K562 (cell line): Measurements from ENCODE around the gene TMC1. TPM values are rescaled to one million over a fixed set of nuclear protein-coding genes. Genes with fewer than 3 reads are reported as not detected.

Experiments used
- EP300 ChIP-seq: IDR thresholded peaks from 2 replicates; pipeline ENCODE4 v1.6.1; 2012; ENCODE audit warnings: low read length, improper control_type of control experiment
- MTA2 ChIP-seq: fragments of 450-650 bp; IDR thresholded peaks from 2 replicates; pipeline ENCODE4 v1.6.1; 2016; ENCODE audit warnings: low read depth
- NR2C2 ChIP-seq, 2 experiments: fragments of 200-800 bp in 1 of 2; sonication (Bioruptor generic) in 1 of 2; sonication (generic) in 1 of 2; formaldehyde crosslinking in 1 of 2; IDR thresholded peaks; 2 replicates each; pipeline versions ENCODE4 v1.6.1 to v1.8.0; 2016 to 2022; ENCODE audit warnings: mild to moderate bottlenecking in 1 of 2, missing compliant biosample characterization in 1 of 2, missing genetic modification characterization in 1 of 2, missing genetic modification reagents in 1 of 2
- SLC30A9 ChIP-seq: fragments of 250-450 bp; sonication (Bioruptor Pico); IDR thresholded peaks from 2 replicates; pipeline ENCODE4 v1.8.0; 2022; ENCODE audit warnings: mild to moderate bottlenecking, moderate library complexity
- SMAD3 ChIP-seq: fragments of 450-650 bp; formaldehyde crosslinking; conservative IDR thresholded peaks from 2 replicates; pipeline ENCODE4 v1.4.0; 2020; ENCODE audit warnings: mild to moderate bottlenecking
- YBX1 ChIP-seq: fragments of 450-650 bp; IDR thresholded peaks from 2 replicates; pipeline ENCODE4 v1.7.1; 2016; ENCODE audit warnings: mild to moderate bottlenecking
- ZNF212 ChIP-seq: fragments of 450-650 bp; formaldehyde crosslinking; IDR thresholded peaks from 2 replicates; pipeline ENCODE4 v1.4.0; 2020; ENCODE audit warnings: mild to moderate bottlenecking
- ZNF407 ChIP-seq: fragments of 450-650 bp; IDR thresholded peaks from 2 replicates; pipeline ENCODE4 v1.6.1; 2016; ENCODE audit warnings: low read depth
- polyA plus RNA-seq, 8 experiments: library from polyadenylated mRNA; depleted of rRNA in 4 of 8; stranded (reverse) in 5 of 8; unstranded in 3 of 8; fragments of >200 nt; fragmentation: Nextera tagmentation in 2 of 8; fragmentation: Illumina TruSeq in 1 of 8; extraction: Ambion mirVana in 2 of 8; extraction: Trizol in 1 of 8; gene quantifications; 2 replicates each; pipeline versions ENCODE4 v1.2.1 to v1.2.3, GENCODE V29; 2011 to 2014; ENCODE audit warnings: inconsistent platforms in 1 of 8, missing spikeins in 1 of 8
- total RNA-seq, 7 experiments: library from RNA; depleted of rRNA in 6 of 7; stranded (reverse); fragments of >200 nt in 6 of 7; fragmentation: Illumina TruSeq in 2 of 7; extraction: Trizol in 2 of 7; gene quantifications; 2 replicates each; pipeline versions ENCODE4 v1.2.1 to v1.2.3, GENCODE V29; 2011 to 2021; ENCODE audit warnings: low replicate concordance in 1 of 7
- TF ChIP-seq, protein P1 (sequence below): fragments of 450-650 bp; formaldehyde crosslinking; IDR thresholded peaks from 2 replicates; pipeline ENCODE4 v1.4.0; 2020; ENCODE audit warnings: mild to moderate bottlenecking

Gene TMC1
- total and polyA plus RNA-seq, 9 of the 15 experiments (the other 6 are each of a cell fraction or from before 2014, with no cell fraction given) = 0.10 to 0.15 TPM; not detected in 7

- TF ChIP-seq ZNF407 = no peak
- no peak for TF ChIP-seq EP300
- no peak for TF ChIP-seq SLC30A9 (CRISPR knock-in tag)
- TF ChIP-seq MTA2 = no peak
- TF ChIP-seq SMAD3 (CRISPR knock-in tag) = no peak
- TF ChIP-seq, protein P1, sequence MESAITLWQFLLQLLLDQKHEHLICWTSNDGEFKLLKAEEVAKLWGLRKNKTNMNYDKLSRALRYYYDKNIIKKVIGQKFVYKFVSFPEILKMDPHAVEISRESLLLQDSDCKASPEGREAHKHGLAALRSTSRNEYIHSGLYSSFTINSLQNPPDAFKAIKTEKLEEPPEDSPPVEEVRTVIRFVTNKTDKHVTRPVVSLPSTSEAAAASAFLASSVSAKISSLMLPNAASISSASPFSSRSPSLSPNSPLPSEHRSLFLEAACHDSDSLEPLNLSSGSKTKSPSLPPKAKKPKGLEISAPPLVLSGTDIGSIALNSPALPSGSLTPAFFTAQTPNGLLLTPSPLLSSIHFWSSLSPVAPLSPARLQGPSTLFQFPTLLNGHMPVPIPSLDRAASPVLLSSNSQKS (CRISPR knock-in tag) = no peak
- TF ChIP-seq YBX1 = no peak
- no peak for TF ChIP-seq NR2C2 (CRISPR knock-in tag; IDR thresholded peaks at IDR 0.05)
- TF ChIP-seq NR2C2 (tag; IDR thresholded peaks at IDR 0.05) = no peak
- no peak for TF ChIP-seq ZNF212 (CRISPR knock-in tag)
Measured at GRCh38 chr9:72703574-72703973, 182.2 kb downstream of the TMC1 start (continued).
